ACC112 (cell line): ENCODE measurements around the gene KCNK6.

Source experiments
- H2AFZ ChIP-seq: fragments of 200-600 bp; sonication (generic); one replicate; pipeline ENCODE4 v1.6.0; 2017; ENCODE audit warnings: antibody characterized with exemption, low read length; ENCODE audit not compliant: unreplicated experiment
- H3K27ac ChIP-seq: fragments of 200-600 bp; sonication (generic); 2 replicates; pipeline ENCODE4 v1.5.1; 2014; ENCODE audit warnings: low read depth, mild to moderate bottlenecking, antibody characterized with exemption, low read length, moderate library complexity
- H3K27me3 ChIP-seq: fragments of 200-600 bp; sonication (generic); 2 replicates; pipeline ENCODE4 v1.6.1; 2014; ENCODE audit warnings: mild to moderate bottlenecking, antibody characterized with exemption, low read length, moderate library complexity, mixed read lengths; ENCODE audit not compliant: insufficient read depth
- H3K36me3 ChIP-seq: fragments of 200-600 bp; sonication (generic); 2 replicates; pipeline ENCODE4 v1.6.1; 2016; ENCODE audit warnings: mild to moderate bottlenecking, antibody characterized with exemption, low read length, moderate library complexity, mixed read lengths; ENCODE audit not compliant: insufficient read depth
- H3K4me1 ChIP-seq: fragments of 200-600 bp; sonication (generic); one replicate; pipeline ENCODE4 v1.6.1; 2016; ENCODE audit warnings: low read length, mixed read lengths; ENCODE audit not compliant: insufficient read depth, unreplicated experiment, control insufficient read depth
- H3K4me3 ChIP-seq: fragments of 200-600 bp; sonication (generic); 2 replicates; pipeline ENCODE4 v1.5.1; 2014; ENCODE audit warnings: mild to moderate bottlenecking, low read depth, low read length
- H3K79me2 ChIP-seq: fragments of 200-600 bp; sonication (generic); one replicate; pipeline ENCODE4 v1.6.0; 2016; ENCODE audit warnings: low read length; ENCODE audit not compliant: control insufficient read depth, unreplicated experiment, insufficient read depth

KCNK6 gene

GRCh38 chr19:38319421-38320258, at the start of gene KCNK6:
TSS of gene KCNK6 (plus strand) at chr19:38319845. CDS start at chr19:38319951, 106 bp downstream.
- Histone ChIP-seq H3K79me2 (no peaks in the 10 kb centered on the region), H3K27ac (no peak within 1 kb of the TSS), H2AFZ (peak within 1 kb of the TSS; percentile 75), H3K36me3 (no peaks in the 10 kb centered on the region), H3K27me3 (no peaks in the 10 kb centered on the region), H3K4me3 (peak within 1 kb of the TSS; percentile 81), H3K4me1 (no peaks in the 10 kb centered on the region)

GRCh38 chr19:38270587-38271167, 49.0 kb upstream of the KCNK6 start:
- no peak overlapping the region for H3K4me3 ChIP-seq
- no peaks in the 10 kb centered on the region for H3K79me2 ChIP-seq
- no peak overlapping the region for H2AFZ ChIP-seq
- H3K4me1 ChIP-seq = peaks cover 10% of the 10 kb centered on the region
- no peaks in the 10 kb centered on the region for H3K36me3 ChIP-seq
- H3K27me3 ChIP-seq = no peaks in the 10 kb centered on the region
- no peak overlapping the region for H3K27ac ChIP-seq

GRCh38 chr19:38273499-38273898, 46.1 kb upstream of the KCNK6 start:
- Histone ChIP-seq H2AFZ (no peak overlapping the region), H3K4me3 (no peak overlapping the region), H3K27me3 (no peaks in the 10 kb centered on the region), H3K36me3 (no peaks in the 10 kb centered on the region), H3K4me1 (peaks cover 24% of the 10 kb centered on the region), H3K79me2 (no peaks in the 10 kb centered on the region), H3K27ac (no peak overlapping the region)

DNA sequence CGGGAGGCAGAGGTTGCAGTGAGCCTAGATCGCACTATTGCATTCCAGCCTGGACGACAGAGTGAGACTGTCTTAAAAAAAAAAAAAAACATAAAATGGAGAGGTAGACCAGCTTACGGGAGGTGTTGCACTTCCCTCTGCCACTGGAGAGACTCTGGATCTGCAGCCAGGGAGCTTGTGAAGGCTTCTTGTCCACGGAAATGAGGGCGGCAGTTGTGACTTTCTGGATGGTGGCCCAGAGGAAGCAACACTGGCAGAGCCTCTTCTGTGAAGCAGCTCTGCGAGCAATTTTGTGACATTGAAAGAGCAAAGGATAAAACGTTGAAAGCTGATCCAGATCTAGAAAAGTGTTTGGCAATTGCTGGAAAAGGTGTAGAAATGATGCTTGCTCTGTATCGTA, 44.9 kb upstream of the KCNK6 start:
- Histone ChIP-seq H3K27ac (no peak overlapping the region), H3K27me3 (no peaks in the 10 kb centered on the region), H3K79me2 (no peaks in the 10 kb centered on the region), H3K36me3 (no peaks in the 10 kb centered on the region), H2AFZ (no peak overlapping the region), H3K4me3 (no peak overlapping the region), H3K4me1 (peaks cover 25% of the 10 kb centered on the region)

DNA sequence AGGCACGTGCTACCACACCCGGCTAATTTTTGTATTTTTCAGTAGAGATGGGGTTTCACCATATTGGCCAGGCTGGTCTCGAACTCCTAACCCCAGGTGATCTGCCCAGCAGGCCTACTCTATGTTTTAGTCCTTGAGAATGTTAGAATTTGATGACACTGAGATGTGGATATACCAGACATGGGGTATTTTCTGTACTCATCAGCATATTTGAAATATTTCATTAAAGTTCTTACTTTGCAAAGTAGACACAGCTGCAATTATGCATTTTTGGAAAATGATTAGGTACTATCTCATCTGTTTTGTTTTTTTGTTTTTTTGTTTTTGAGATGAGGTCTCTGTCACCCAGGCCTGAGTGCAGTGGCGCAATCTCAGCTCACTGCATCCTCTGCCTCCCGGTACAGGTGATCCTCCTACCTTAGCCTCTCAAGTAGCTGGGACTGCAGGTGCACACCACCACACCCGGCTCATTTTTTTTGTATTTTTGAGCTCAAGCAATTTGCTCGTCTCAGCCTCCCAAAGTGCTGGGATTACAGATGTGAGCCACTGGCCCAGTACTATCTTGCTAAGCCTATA, 42.6 kb upstream of the KCNK6 start:
- H3K4me1 ChIP-seq = peaks cover 15% of the 10 kb centered on the region
- H2AFZ ChIP-seq = no peak overlapping the region
- H3K27me3 ChIP-seq = no peaks in the 10 kb centered on the region
- no peak overlapping the region for H3K4me3 ChIP-seq
- peak overlapping the region; percentile 53 for H3K27ac ChIP-seq
- no peaks in the 10 kb centered on the region for H3K79me2 ChIP-seq
- no peaks in the 10 kb centered on the region for H3K36me3 ChIP-seq

- Histone ChIP-seq H3K4me3 (peak overlapping the region; percentile 29; the same call in 1 of the 2 replicates), H2AFZ (peak overlapping the region; percentile 22), H3K79me2 (no peaks in the 10 kb centered on the region), H3K27me3 (no peaks in the 10 kb centered on the region), H3K36me3 (no peaks in the 10 kb centered on the region), H3K4me1 (peaks cover 15% of the 10 kb centered on the region), H3K27ac (peak overlapping the region; percentile 53)
Measured at GRCh38 chr19:38277549-38277948, 42.1 kb upstream of the KCNK6 start.

DNA sequence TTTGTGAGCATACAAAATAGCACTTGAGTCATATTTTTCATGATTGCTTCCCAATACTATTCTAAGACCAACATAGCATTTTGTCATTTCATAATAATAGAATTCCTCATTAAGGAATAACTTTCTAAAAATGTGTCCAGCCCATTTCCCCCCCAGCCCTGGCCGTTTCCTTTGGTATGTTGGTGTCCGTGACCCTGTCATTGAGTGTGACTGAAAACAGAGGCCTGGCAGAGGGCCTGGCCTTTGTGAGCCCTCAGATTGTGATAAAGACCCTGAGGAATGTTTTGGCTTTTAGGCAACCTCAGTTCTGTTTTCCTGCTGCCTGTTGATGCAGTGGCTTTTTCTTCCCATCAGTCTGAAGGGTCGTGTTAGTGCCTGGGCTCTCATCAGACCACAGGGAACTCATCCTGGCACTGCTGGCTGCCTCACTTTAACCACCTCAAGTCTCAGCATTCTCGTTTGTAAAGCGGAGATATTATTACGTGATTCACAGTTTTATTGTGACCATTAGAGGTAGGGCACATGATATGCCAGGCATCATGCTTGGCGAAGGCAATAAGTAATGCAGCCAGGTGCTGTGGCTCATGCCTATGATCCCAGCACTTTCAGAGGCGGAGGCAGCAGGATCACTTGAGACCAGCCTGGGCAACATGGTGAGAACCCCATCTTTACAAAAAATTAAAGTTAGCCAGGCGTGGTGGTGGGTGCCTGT, 41.5 kb upstream of the KCNK6 start:
- no peaks in the 10 kb centered on the region for H3K27me3 ChIP-seq
- no peaks in the 10 kb centered on the region for H3K79me2 ChIP-seq
- H3K27ac ChIP-seq = peak overlapping the region; percentile 53
- peaks cover 15% of the 10 kb centered on the region for H3K4me1 ChIP-seq
- peak overlapping the region; percentile 22 for H2AFZ ChIP-seq
- H3K36me3 ChIP-seq = no peaks in the 10 kb centered on the region
- H3K4me3 ChIP-seq = no peak overlapping the region

- Histone ChIP-seq H3K36me3 (no peaks in the 10 kb centered on the region), H3K27me3 (no peaks in the 10 kb centered on the region), H2AFZ (no peak overlapping the region), H3K4me1 (peaks cover 15% of the 10 kb centered on the region), H3K27ac (no peak overlapping the region), H3K79me2 (no peaks in the 10 kb centered on the region), H3K4me3 (no peak overlapping the region)
Measured at GRCh38 chr19:38278751-38279150, 40.9 kb upstream of the KCNK6 start.

DNA sequence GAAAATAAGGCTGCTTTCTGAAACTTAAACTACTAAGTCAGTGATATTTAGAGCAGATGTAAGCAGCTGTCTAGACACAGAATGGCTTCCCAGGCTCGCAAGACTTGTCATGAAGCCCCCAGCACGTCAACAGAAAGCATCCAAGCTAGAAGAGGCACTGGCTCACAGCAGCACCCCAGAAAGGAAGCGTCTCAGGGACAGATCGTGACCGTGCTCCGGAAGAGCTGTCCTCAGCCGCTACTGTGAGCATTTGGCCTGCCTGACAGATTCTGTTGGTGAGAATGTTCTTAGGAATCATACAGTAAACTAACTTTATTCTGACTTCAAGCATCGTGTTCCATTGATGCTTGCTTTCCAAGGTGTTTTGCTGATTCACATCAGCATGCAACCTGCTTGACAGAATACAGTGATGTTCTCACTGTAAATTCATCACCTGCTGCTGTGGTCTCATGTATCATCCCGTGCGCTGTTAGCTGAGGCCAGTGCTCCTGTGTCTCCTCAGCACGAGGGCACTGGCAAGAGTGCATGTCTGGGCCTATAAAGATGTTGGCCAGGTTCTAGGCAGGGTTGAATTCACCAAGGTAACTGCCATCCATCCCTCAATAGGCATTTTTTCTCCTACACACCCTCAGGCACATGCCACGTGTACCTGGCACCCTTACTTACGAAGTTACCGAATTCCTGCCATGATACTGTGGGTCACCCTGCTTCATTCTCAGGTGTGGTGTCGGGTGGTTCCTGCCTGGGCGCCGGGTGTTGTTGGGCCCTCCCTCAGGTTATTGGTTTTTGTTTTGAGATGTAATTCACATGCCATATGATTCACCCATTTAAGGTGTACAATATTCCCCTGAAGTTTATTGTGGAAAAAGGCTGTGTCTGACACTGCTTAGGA, 39.4 kb upstream of the KCNK6 start:
- Histone ChIP-seq H3K79me2 (no peaks in the 10 kb centered on the region), H2AFZ (no peak overlapping the region), H3K4me1 (peaks cover 15% of the 10 kb centered on the region), H3K36me3 (no peaks in the 10 kb centered on the region), H3K27me3 (no peaks in the 10 kb centered on the region), H3K27ac (no peak overlapping the region), H3K4me3 (no peak overlapping the region)
